Stimulated activated memory B cell treated with anti-CD40 and anti-IgM and Interleukin-4, amounts not matched to agents 10 μg/mL and 1 μg/mL and 100 μg/mL, for 72 hours (primary cell): Measurements from ENCODE around the gene SCAF4.

Experiments used
- ATAC-seq: fragments of 150-1000 bp; cut with Tn5 transposase; 2 replicates; pipeline ENCODE4 v1.10.0; 2021
- H3K27ac Mint-ChIP-seq: one replicate; pipeline ENCODE4 v1.8.0; 2022; ENCODE audit warnings: mild to moderate bottlenecking, mixed read lengths
- H3K27me3 Mint-ChIP-seq: one replicate; pipeline ENCODE4 v1.8.0; 2022; ENCODE audit warnings: mixed read lengths
- H3K36me3 Mint-ChIP-seq: one replicate; pipeline ENCODE4 v1.8.0; 2022; ENCODE audit warnings: mixed read lengths
- H3K4me1 Mint-ChIP-seq: one replicate; pipeline ENCODE4 v1.8.0; 2022; ENCODE audit warnings: mixed read lengths
- H3K4me3 Mint-ChIP-seq: one replicate; pipeline ENCODE4 v1.8.0; 2022; ENCODE audit warnings: mild to moderate bottlenecking, moderate library complexity, mixed read lengths
- H3K9me3 Mint-ChIP-seq: one replicate; pipeline ENCODE4 v1.8.0; 2022; ENCODE audit warnings: mixed read lengths

SCAF4 gene

DNA sequence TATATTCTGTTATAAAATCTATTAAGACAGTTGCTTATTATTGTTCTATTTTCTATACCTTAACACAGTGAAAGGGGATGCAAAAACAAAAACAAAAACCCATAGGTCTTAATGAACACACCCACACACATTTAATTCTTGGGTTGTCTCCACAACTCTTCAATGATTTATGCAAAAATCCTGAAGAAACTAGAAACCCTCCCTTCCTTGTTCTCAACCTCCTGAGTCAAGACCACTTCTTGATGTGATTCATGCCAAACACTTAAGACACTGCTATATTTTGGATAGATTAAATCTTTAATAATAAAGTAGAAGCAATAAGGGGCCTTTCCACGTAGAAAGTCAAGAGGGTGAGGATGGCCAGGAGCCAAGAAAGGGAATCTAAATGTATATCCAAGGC, 23.4 kb downstream of the SCAF4 start:
- no peaks in the 10 kb centered on the region for H3K27me3 Mint-ChIP-seq
- ATAC-seq, result no peak
- H3K9me3 Mint-ChIP-seq, result no peaks in the 10 kb centered on the region
- H3K4me1 Mint-ChIP-seq, result peaks cover 65% of the 10 kb centered on the region
- peaks cover 27% of the 10 kb centered on the region for H3K36me3 Mint-ChIP-seq
- H3K4me3 Mint-ChIP-seq, result no peak overlapping the region
- H3K27ac Mint-ChIP-seq, result no peak overlapping the region

GRCh38 chr21:31707499-31707898, 24.4 kb downstream of the SCAF4 start:
- no peaks in the 10 kb centered on the region for H3K27me3 Mint-ChIP-seq
- H3K27ac Mint-ChIP-seq, result no peak overlapping the region
- peaks cover 55% of the 10 kb centered on the region for H3K4me1 Mint-ChIP-seq
- no peak for ATAC-seq
- H3K4me3 Mint-ChIP-seq, result no peak overlapping the region
- H3K36me3 Mint-ChIP-seq, result peaks cover 27% of the 10 kb centered on the region
- H3K9me3 Mint-ChIP-seq, result no peaks in the 10 kb centered on the region

DNA sequence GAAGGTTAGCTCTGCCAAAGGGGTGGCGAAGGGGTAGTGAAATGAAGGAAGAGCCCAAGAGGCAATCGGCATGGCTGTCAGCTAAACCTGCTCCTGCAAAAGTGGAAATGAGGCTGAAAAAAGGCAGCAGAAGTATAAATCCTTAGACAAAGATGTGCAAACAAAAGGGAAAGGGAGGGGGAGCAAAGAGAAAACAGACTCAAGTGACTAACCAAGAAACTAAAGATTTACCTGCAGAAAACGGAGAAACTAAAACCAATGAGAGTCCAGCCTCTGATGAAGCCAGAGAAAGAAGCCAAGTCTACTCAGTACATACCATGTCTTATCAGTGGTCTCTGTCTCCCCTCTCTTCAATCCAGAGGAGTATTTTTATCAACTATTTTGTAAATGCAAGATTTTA, 25.4 kb downstream of the SCAF4 start:
- Mint-ChIP-seq H3K36me3 (peaks cover 30% of the 10 kb centered on the region), H3K27ac (no peak overlapping the region), H3K27me3 (no peaks in the 10 kb centered on the region), H3K4me3 (no peak overlapping the region), H3K4me1 (peaks cover 49% of the 10 kb centered on the region), H3K9me3 (no peaks in the 10 kb centered on the region)
- no peak for ATAC-seq

DNA sequence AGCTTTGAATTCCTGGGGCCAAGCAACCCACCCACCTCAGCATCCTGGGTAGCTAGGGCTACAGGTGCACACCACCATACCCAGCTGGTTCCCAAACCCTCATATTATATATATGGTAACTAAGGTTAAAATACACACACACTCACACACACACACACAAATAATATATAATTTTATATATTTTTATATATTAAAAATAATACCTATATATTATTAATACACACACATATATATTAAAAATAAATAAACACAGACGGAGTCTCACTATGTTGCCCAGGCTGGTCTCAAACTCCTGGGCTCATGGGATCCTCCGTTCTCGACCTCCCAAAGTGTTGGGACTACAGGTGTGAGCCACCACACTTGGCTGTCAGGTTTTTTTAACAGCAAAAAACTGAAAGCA, 31.9 kb downstream of the SCAF4 start:
- no peaks in the 10 kb centered on the region for H3K27me3 Mint-ChIP-seq
- no peaks in the 10 kb centered on the region for H3K9me3 Mint-ChIP-seq
- peaks cover 54% of the 10 kb centered on the region for H3K36me3 Mint-ChIP-seq
- no peak overlapping the region for H3K4me3 Mint-ChIP-seq
- peaks cover 5% of the 10 kb centered on the region for H3K4me1 Mint-ChIP-seq
- no peak for ATAC-seq
- H3K27ac Mint-ChIP-seq, result no peak overlapping the region

DNA sequence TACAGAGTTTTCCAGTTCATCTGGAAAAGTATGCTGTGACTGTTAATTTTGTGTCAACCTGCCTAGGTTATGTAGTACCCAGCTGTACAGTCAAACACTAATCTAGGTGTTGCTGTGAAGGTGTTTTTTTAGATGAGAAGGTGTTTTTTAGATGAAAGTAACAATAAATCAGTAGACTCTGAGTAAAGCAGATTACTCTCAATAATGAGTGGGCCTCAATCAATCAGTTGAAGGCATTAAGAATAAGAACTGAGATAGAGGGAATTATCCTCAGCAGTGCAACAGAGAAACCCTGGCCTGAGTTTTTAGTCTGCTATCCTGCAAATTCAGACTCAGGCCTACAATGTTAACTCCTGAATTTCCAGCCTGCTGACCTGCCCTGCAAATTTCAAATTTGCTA, 33.5 kb downstream of the SCAF4 start:
- Mint-ChIP-seq H3K27ac (peak overlapping the region; percentile 27), H3K9me3 (no peaks in the 10 kb centered on the region), H3K36me3 (peaks cover 56% of the 10 kb centered on the region)

GRCh38 chr21:31696424-31696823, 35.5 kb downstream of the SCAF4 start:
- no peaks in the 10 kb centered on the region for H3K9me3 Mint-ChIP-seq
- peaks cover 57% of the 10 kb centered on the region for H3K36me3 Mint-ChIP-seq
- ATAC-seq, result no peak
- H3K4me3 Mint-ChIP-seq, result no peak overlapping the region
- H3K4me1 Mint-ChIP-seq, result peaks cover under 1% of the 10 kb centered on the region
- H3K27ac Mint-ChIP-seq, result no peak overlapping the region
- no peaks in the 10 kb centered on the region for H3K27me3 Mint-ChIP-seq

More for the DNA sequence above, 33.5 kb downstream of the SCAF4 start:
- no peak for ATAC-seq
- Mint-ChIP-seq H3K4me3 (no peak overlapping the region), H3K27me3 (no peaks in the 10 kb centered on the region), H3K4me1 (peaks cover 5% of the 10 kb centered on the region)

DNA sequence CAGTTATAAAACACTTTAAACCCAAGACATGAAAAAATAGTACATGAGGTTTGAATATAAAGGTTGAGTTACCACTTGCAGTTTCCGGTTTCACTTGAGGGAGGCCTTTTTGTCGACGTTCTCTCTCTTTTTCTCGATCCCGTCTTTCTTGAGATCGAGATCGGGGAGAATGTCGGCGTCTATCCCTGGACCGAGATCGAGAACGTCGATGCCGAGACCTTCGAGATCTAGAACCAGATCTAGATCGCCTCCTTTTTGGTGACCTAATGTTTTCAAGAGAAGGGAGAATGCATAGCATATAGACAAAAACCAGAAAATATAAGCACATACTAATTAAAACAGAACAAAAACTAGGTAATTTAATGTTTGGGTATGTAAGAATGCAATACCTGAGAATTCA, 38.7 kb downstream of the SCAF4 start:
- Mint-ChIP-seq H3K36me3 (peaks cover 57% of the 10 kb centered on the region), H3K27ac (no peak overlapping the region), H3K4me1 (no peaks in the 10 kb centered on the region), H3K9me3 (no peaks in the 10 kb centered on the region), H3K27me3 (no peaks in the 10 kb centered on the region), H3K4me3 (no peak overlapping the region)
- no peak for ATAC-seq

GRCh38 chr21:31688603-31689368, 43.1 kb downstream of the SCAF4 start:
- ATAC-seq, result no peak
- Mint-ChIP-seq H3K4me1 (no peaks in the 10 kb centered on the region), H3K27ac (no peak overlapping the region), H3K36me3 (peaks cover 64% of the 10 kb centered on the region), H3K9me3 (no peaks in the 10 kb centered on the region), H3K27me3 (no peaks in the 10 kb centered on the region), H3K4me3 (no peak overlapping the region)

- Mint-ChIP-seq H3K27ac (no peak overlapping the region), H3K9me3 (no peaks in the 10 kb centered on the region), H3K27me3 (no peaks in the 10 kb centered on the region), H3K36me3 (peaks cover 66% of the 10 kb centered on the region), H3K4me1 (no peaks in the 10 kb centered on the region), H3K4me3 (no peak overlapping the region)
- ATAC-seq, result no peak
Measured at GRCh38 chr21:31687108-31687507, 44.8 kb downstream of the SCAF4 start.

GRCh38 chr21:31686272-31686915, 45.5 kb downstream of the SCAF4 start:
- ATAC-seq, result no peak
- Mint-ChIP-seq H3K27me3 (no peaks in the 10 kb centered on the region), H3K4me3 (no peak overlapping the region), H3K27ac (no peak overlapping the region), H3K36me3 (peaks cover 72% of the 10 kb centered on the region), H3K9me3 (no peaks in the 10 kb centered on the region), H3K4me1 (no peaks in the 10 kb centered on the region)

DNA sequence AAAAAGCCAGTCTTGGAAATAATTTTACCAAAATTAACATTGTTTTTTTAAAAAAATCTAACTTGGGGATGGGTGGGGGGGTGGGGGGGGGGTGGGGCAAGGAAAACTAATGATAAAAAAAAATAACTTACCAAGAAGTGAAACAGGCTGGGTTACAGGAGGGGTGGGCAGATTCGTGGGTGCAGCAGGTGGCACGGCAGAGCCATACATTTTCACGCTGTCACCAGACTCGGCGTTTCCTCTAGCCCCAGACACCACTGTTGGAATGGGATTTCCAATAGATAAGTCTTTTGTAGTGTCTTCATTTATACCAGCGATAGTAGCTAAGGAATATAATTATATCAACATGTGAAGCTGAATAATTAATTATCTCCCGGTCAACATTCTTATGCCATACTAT, 47.0 kb downstream of the SCAF4 start:
- H3K4me3 Mint-ChIP-seq, result no peak overlapping the region
- H3K9me3 Mint-ChIP-seq, result no peaks in the 10 kb centered on the region
- no peak for ATAC-seq
- H3K27ac Mint-ChIP-seq, result no peak overlapping the region
- no peaks in the 10 kb centered on the region for H3K27me3 Mint-ChIP-seq
- no peaks in the 10 kb centered on the region for H3K4me1 Mint-ChIP-seq
- peaks cover 58% of the 10 kb centered on the region for H3K36me3 Mint-ChIP-seq

- Mint-ChIP-seq H3K27me3 (no peaks in the 10 kb centered on the region), H3K4me3 (no peak overlapping the region), H3K27ac (no peak overlapping the region), H3K36me3 (peaks cover 48% of the 10 kb centered on the region), H3K4me1 (no peaks in the 10 kb centered on the region), H3K9me3 (no peaks in the 10 kb centered on the region)
- no peak for ATAC-seq
Measured at GRCh38 chr21:31683029-31683428, 48.9 kb downstream of the SCAF4 start.

- H3K4me1 Mint-ChIP-seq, result no peaks in the 10 kb centered on the region
- H3K9me3 Mint-ChIP-seq, result no peaks in the 10 kb centered on the region
- ATAC-seq, result no peak
- H3K4me3 Mint-ChIP-seq, result no peak overlapping the region
- H3K27ac Mint-ChIP-seq, result no peak overlapping the region
- peaks cover 48% of the 10 kb centered on the region for H3K36me3 Mint-ChIP-seq
- no peaks in the 10 kb centered on the region for H3K27me3 Mint-ChIP-seq
Measured at GRCh38 chr21:31682620-31683019, 49.3 kb downstream of the SCAF4 start.

- no peaks in the 10 kb centered on the region for H3K4me1 Mint-ChIP-seq
- no peaks in the 10 kb centered on the region for H3K9me3 Mint-ChIP-seq
- no peak overlapping the region for H3K4me3 Mint-ChIP-seq
- peaks cover 13% of the 10 kb centered on the region for H3K36me3 Mint-ChIP-seq
- ATAC-seq, result no peak
- H3K27ac Mint-ChIP-seq, result no peak overlapping the region
- H3K27me3 Mint-ChIP-seq, result no peaks in the 10 kb centered on the region
Measured at GRCh38 chr21:31678478-31678877, 53.4 kb downstream of the SCAF4 start.

DNA sequence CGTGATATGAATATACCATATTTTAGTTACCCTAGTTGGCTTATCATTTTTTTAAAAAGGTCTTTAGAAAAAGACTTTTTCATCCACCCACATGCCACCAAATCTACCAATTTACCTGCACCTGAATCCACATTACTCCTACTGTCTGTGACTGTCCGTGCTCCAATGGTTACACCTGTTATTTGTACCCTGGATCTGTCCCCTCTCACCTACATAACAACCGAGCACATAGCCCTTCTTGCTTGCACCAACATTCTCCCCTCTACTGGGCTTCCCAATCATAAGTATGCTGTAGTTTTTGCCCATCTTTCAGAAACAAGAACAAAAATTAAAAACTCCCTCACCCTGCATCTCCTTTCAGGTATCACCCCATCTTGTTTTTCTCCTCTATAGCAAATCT, 54.9 kb downstream of the SCAF4 start:
- Mint-ChIP-seq H3K4me1 (no peaks in the 10 kb centered on the region), H3K27me3 (no peaks in the 10 kb centered on the region), H3K36me3 (peaks cover 5% of the 10 kb centered on the region), H3K9me3 (no peaks in the 10 kb centered on the region), H3K27ac (no peak overlapping the region), H3K4me3 (no peak overlapping the region)
- ATAC-seq, result no peak

DNA sequence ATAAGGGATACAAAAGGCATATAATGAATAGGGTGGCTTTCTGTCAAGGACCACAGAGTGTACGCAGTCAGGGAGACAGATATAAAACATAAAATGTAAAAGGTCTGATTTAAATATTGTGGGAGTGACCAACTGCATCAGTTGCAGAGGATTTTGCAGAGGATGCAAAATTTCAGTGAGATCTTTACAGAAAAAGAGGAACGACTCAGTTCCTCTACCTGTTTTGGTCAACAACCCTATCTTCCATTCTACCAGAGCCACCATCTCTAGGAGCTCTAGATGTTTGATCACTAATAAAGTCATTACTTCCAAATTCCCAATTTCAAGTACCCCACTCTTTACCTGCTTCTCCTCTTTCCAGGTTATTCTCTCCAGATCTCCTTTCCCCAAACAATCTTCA, 56.0 kb downstream of the SCAF4 start:
- Mint-ChIP-seq H3K9me3 (no peaks in the 10 kb centered on the region), H3K4me1 (no peaks in the 10 kb centered on the region), H3K27ac (no peak overlapping the region), H3K4me3 (no peak overlapping the region), H3K27me3 (no peaks in the 10 kb centered on the region), H3K36me3 (peaks cover 9% of the 10 kb centered on the region)
- peak; percentile 72 for ATAC-seq
